Retina (tissue), 1 donor: ENCODE results near the gene GRAMD4.

Experiments
- DNase-seq: peaks from one replicate; pipeline ENCODE4 v3.0.0-alpha.2; 2016

The GRAMD4 gene

GRCh38 chr22:46676479-46676878, 56.3 kb downstream of the GRAMD4 start:
- DNase-seq: no peak

GRCh38 chr22:46676881-46677280, 56.7 kb downstream of the GRAMD4 start:
- no peak for DNase-seq

GRCh38 chr22:46677323-46678002, 57.3 kb downstream of the GRAMD4 start:
- no peak for DNase-seq

GRCh38 chr22:46678003-46678657, 57.9 kb downstream of the GRAMD4 start:
- DNase-seq: no peak

GRCh38 chr22:46678785-46679700, 58.9 kb downstream of the GRAMD4 start:
- no peak for DNase-seq

GRCh38 chr22:46679706-46680269, 59.6 kb downstream of the GRAMD4 start:
- no peak for DNase-seq

- no peak for DNase-seq
Observed at GRCh38 chr22:46681010-46681409, 60.8 kb downstream of the GRAMD4 start.

- DNase-seq: no peak
Observed at GRCh38 chr22:46682011-46682731, 62.0 kb downstream of the GRAMD4 start.

- DNase-seq: no peak
Observed at GRCh38 chr22:46684706-46685105, 64.5 kb downstream of the GRAMD4 start.

- DNase-seq: no peak
Observed at GRCh38 chr22:46686221-46687047, 66.2 kb downstream of the GRAMD4 start.

- DNase-seq: no peak
Observed at GRCh38 chr22:46687048-46687444, 66.9 kb downstream of the GRAMD4 start.

GRCh38 chr22:46687460-46687859, 67.3 kb downstream of the GRAMD4 start:
- no peak for DNase-seq

GRCh38 chr22:46688949-46689348, 68.8 kb downstream of the GRAMD4 start:
- DNase-seq: no peak

- DNase-seq: no peak
Observed at GRCh38 chr22:46690146-46690545, 70.0 kb downstream of the GRAMD4 start.

- no peak for DNase-seq
Observed at GRCh38 chr22:46691571-46691970, 71.4 kb downstream of the GRAMD4 start.

GRCh38 chr22:46693634-46694415, 73.6 kb downstream of the GRAMD4 start:
- DNase-seq: no peak

GRCh38 chr22:46694416-46695170, 74.4 kb downstream of the GRAMD4 start:
- no peak for DNase-seq

GRCh38 chr22:46695346-46696228, 75.4 kb downstream of the GRAMD4 start:
- DNase-seq: no peak

- no peak for DNase-seq
Observed at GRCh38 chr22:46696229-46696518, 76.0 kb downstream of the GRAMD4 start.
